ENCODE results near the gene UNC5B.

DNA sequence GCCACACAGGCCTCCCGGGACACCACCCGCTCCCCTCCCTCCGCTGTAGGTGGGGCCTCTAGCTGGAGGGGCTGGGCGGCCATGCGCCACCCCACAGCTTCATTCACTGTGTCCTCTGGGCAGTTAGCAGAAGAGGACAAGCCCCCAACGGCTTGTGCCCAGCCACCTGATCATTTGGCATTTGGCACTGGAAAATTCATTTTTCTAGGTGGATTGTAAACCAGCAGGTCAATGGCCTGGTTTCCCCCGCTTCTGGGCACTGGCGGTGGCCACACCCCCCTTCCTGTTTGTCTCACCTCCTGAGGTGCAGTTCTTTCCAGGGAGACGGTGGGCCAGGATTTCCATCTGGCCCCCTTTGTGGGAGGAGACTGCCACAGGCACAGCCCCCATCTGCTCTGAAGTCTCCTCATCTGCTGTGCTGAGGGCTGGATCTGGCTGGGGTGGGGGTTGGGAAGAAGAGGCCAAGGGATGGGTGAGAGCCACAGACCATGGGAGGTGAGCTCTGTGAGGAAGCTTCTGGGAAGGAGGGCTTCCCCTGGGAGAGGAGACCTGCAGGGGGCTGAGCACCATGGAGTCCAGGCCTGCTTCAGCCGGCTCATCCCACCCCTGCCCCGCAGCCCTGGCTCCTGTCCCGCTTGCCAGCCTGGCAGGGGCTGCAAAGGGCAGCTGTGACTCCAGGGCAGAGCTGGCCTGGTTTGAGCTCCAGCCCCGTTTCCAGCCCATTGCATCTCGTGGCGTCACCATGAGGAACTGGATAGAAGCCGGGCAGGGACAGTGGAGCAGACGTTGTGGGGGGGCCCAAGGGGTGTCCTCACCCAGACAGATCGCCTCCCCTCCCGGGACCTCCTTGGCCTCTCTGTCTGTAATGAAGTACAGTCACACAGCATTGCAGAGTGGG lies 66.6 kb downstream of the UNC5B start:
- TF ChIP-seq, protein P1, sequence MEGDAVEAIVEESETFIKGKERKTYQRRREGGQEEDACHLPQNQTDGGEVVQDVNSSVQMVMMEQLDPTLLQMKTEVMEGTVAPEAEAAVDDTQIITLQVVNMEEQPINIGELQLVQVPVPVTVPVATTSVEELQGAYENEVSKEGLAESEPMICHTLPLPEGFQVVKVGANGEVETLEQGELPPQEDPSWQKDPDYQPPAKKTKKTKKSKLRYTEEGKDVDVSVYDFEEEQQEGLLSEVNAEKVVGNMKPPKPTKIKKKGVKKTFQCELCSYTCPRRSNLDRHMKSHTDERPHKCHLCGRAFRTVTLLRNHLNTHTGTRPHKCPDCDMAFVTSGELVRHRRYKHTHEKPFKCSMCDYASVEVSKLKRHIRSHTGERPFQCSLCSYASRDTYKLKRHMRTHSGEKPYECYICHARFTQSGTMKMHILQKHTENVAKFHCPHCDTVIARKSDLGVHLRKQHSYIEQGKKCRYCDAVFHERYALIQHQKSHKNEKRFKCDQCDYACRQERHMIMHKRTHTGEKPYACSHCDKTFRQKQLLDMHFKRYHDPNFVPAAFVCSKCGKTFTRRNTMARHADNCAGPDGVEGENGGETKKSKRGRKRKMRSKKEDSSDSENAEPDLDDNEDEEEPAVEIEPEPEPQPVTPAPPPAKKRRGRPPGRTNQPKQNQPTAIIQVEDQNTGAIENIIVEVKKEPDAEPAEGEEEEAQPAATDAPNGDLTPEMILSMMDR (IDR thresholded peaks at IDR 0.05), result no peak
- no peak for TF ChIP-seq POLR2A (IDR thresholded peaks at IDR 0.05)
